Endometrial microvascular endothelial cells (primary cell): ENCODE measurements around the gene KLRK1. TPM values are rescaled to one million over a fixed set of nuclear protein-coding genes. Genes with fewer than 3 reads are reported as not detected.
"Not testable (repeated sequence)": the region's sequence is repeated elsewhere in the genome, so short reads cannot be mapped to it uniquely, and the experiment has no call there.

Experiments
- in situ Hi-C: cut with HindIII; loops from 2 replicates; pipeline ENCODE4 v1.10.0; 2017; ENCODE audit warnings: low sequenced_read_pairs, low pct_unique_long_range_greater_than_20kb; ENCODE audit errors: inconsistent ontology term
- total RNA-seq: library from RNA; depleted of rRNA; stranded (reverse); fragments of >200 nt; gene quantifications from one replicate; pipeline ENCODE4 v1.2.3, GENCODE V29; 2015; ENCODE audit errors: inconsistent ontology term

KLRK1 gene
- total RNA-seq, 1 donor from 2014 or later, result not detected

GRCh38 chr12:10392394-10392930 is 2.6 kb upstream of the KLRK1 start:
- in situ Hi-C loops, result no loop called here

DNA sequence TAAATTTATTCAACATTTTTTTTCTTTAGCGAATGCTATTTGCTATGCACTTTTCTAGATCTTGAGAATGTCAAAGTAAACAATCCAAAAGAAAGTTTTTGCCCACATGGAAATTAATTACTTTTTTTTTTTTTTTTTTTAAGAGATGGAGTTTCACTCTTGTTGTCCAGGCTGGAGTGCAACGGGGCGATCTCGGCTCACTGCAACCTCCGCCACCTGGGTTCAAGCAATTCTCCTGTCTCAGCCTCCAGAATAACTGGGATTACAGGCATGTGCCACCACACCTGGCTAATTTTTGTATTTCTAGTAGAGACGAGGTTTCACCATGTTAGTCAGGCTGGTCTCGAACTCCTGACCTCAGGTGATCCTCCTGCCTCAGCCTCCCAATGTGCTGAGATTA is 1.1 kb upstream of the KLRK1 start:
- in situ Hi-C loops, result not testable (repeated sequence)

DNA sequence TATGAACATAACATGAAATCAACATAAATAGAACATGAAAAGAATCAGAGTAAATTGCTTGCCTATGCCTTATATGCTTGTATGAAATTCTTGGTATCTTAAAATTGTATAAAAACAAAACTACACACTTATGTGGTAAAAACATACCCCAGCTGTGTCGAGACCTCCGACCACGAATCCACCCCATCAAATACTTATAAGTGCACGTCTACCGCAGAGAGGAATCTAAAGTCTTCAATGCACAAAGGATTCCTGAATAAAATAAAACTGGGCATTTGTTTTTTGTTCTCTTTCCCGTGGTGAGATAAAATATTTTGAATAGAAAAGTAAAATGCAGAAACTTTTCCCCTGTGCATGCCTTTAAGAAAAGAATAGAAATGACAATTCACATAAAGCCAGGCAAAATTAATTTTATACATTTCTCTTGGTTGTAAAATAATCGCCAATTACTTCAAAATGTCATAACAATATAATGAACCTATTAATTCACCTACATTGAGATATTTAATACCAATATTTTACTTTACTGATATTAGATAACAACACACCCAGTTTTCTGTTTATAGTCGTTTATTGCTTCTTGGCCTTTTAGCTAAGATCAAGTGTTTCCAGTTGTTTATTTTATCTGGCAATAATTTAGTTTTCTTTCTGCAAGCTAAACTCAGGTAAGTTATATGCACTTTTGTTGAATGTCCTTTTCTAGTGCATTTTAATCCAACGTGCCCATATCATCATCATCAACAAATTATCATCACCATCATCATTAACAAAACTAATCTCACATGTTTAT is 1.0 kb downstream of the KLRK1 start:
- in situ Hi-C loops, result no loop called here

- in situ Hi-C loops, result not testable (repeated sequence)
These were observed 2.3 kb downstream of the KLRK1 start for GRCh38 chr12:10387498-10387897.

- in situ Hi-C loops, result no loop called here
These were observed 3.0 kb downstream of the KLRK1 start for GRCh38 chr12:10386857-10387256.

GRCh38 chr12:10385166-10385613 is 4.7 kb downstream of the KLRK1 start:
- in situ Hi-C loops, result no loop called here

DNA sequence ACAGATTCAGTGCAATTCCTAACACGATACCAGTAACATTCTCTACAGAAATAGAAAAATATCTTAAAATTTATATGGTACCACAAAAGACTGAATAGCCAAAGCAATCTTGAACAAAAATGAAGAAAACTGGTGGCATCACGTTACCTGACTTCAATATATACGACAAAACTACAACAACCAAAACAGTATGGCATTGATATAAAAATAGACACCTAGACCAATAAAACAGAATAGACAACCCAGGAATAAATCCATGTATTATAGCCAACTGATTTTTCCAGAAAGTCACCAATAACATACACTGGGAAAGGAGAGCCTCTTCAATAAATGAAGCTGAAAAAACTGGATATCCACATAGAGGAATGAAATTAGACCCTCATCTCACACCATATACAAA is 5.7 kb downstream of the KLRK1 start:
- in situ Hi-C loops, result no loop called here

GRCh38 chr12:10381928-10382628 is 7.8 kb downstream of the KLRK1 start:
- in situ Hi-C loops, result no loop called here

DNA sequence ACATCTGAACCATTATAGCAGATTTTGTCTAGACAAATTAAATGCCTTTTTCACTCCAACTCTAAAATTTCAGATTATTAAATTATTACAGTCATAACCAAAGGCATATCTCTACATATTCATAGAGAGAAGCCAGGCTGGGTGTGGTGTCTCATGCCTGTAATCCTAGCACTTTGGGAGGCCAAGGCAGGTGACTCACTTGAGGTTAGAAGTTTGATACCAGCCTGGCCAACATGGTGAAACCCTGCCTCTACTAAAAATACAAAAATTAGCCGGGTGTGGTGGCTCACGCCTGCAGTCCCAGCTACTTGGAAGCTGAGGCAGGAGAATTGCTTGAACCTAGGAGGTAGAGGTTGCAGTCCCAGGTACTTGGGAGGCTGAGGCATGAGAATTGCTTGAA is 11.1 kb downstream of the KLRK1 start:
- in situ Hi-C loops, result not testable (repeated sequence)

- in situ Hi-C loops, result no loop called here
These were observed 15.2 kb downstream of the KLRK1 start for GRCh38 chr12:10374624-10375018.

DNA sequence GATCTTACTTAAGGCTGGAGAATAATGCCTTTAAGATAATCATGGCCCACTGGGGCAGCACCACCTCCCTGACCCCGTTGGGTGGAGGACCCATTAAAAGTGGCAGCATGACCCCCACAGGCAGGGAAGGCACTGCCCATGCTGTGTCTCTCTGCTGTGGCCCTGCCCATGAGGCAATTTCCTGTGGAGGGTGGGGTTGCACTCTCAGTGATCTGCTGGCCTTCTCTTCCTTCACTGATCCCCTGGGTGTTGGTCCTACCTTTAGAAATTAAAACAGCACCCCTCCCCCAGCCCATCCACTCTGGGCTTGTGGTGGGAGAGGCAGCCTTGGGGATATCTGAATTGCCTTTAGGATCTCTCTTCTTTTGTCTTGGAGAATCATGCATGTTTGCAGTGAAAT is 17.3 kb downstream of the KLRK1 start:
- in situ Hi-C loops, result no loop called here

- in situ Hi-C loops, result not testable (repeated sequence)
These were observed 17.8 kb downstream of the KLRK1 start for GRCh38 chr12:10371893-10372535.

- in situ Hi-C loops, result no loop called here
These were observed 20.1 kb downstream of the KLRK1 start for GRCh38 chr12:10369557-10370415.

DNA sequence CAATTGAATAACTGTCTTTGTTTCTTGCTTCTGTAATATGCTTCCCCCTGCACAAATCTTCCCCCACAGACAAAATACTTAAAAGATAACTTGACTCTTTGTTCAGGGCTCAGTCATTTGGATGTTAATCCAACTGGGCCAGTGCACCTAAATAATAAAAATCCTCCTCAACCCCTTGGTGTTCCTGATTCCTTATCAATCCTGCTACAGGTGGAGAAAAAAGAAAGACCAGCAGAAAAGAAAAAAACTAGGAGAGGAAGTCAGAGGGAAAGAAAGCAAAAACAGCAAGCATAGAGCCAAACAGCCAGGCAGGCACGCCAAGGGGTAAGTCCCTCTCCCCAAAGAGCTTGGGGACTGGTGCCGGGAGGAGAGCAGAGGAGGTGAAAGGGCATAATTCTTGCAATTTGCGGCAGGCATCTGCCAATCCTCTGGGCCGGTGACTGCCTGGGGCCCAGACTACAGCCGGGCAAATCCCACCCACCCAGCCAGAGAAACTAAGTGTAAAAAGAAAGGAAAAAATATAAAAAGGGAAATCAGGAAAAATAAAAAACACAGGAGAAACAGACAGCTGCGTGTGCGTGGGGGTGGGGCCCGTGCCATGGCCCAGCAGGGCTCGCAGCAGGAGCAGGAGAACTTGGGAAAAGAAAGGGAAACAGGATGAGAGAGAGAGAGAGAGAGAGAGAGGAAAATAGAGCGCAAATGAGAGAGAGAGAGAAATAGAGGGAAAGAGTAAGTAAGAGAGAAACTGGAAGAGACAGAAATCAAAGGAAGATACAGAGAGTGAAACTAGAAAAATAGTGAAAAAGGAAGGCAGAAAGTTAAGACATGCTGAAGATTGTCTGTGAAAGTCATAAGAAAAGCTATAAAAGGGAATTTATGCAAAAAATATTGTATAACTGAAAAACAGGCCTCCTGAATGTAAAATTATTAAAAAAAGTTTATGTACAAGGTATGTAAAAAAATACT is 21.4 kb downstream of the KLRK1 start:
- in situ Hi-C loops, result no loop called here

DNA sequence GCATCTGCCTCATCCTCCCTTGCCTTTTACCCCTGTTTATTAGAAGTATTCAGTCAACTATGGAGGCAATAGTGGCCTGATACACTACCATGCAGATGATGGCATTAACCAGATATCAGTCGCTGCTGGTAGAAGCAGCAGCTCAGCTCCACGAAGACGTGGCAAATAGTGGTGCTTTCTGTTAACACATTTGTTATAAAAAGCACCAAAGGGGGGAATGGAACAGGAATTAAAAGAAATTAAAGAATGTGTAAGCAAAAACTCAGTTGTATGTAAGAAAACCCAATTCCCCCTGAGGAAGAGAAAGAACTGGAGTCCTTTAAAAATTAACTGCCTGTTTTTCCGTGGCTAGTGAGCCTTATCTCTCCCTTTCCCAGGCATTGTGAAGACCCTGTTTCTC is 22.1 kb downstream of the KLRK1 start:
- in situ Hi-C loops, result not testable (repeated sequence)

DNA sequence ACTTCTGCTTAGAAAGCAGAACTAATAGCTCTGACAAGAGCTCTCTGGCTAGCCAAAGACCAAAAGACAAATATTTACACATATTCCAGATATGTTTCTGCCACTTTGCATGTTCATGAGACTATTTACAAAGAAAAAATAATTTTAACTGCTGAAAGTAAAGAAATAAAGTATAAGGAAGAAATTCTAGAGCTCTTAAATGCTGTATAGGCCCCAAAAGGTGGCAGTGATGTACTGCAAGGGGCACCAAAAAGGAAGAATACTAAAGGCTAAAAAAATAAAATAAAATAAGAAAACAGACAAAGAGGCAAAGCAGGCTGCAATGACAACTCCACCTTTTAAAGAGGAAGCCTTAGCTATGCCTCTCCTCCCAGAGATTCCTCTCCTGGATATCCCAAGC is 23.0 kb downstream of the KLRK1 start:
- in situ Hi-C loops, result no loop called here

GRCh38 chr12:10365696-10366405 is 24.0 kb downstream of the KLRK1 start:
- in situ Hi-C loops, result no loop called here
